ENCODE measurements around the gene BPIFB3.

DNA sequence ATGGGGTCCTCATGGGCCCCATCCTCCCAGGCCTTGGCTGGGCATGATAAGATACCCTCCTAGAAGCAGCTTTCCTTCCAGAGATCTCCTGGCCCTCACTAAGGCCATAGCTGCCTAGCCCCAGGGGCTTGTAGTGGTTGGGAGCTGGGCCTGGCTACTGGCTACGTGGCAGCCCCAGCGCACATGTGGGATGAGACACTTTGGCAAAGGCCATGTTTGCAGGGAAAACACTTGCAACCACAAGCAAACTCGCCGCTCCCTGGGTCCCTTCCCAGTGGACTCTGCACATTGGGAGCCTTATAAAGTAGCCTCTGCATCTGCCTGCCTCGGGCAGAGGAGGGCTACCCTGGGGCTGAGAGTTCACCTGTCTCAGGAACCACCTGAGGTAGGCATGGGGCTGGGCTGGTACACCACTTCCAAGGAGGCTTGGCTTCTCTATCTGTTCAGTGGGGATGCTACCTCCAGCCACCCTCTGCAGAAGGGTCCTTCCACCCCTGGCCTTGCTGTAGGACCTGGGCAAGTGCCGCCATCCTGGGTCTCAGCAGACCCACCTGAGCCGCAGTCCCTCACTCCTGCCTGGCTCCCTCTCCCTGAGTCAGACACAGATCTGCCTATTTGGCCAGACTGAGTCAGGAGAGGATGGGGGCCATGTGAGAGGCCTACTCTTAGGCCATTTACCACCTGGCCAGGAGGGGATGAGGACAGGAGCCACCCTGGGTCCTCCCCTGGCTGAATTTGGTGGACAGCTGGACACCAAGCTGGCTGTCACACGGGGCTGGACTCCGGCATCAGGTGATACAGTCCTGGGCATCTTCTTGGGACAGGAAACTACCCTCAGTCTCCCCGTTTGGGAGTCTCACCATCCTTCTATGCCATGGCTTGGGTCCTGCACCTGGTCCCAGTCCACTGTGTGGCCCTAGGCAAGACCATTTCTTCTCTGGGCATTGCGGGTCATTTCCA lies 46.0 kb upstream of the BPIFB3 start, which contains the start of gene BPIFB2:
- TF ChIP-seq ZFX (CRISPR knock-in tag; IDR thresholded peaks at IDR 0.05; ENCODE audit: low read depth) (peak; percentile 96), ZNF749 (CRISPR knock-in tag; IDR thresholded peaks at IDR 0.05; ENCODE audit: borderline replicate concordance) (no peak; the same call in none of the 2 replicates)
- TF ChIP-seq, protein P1, sequence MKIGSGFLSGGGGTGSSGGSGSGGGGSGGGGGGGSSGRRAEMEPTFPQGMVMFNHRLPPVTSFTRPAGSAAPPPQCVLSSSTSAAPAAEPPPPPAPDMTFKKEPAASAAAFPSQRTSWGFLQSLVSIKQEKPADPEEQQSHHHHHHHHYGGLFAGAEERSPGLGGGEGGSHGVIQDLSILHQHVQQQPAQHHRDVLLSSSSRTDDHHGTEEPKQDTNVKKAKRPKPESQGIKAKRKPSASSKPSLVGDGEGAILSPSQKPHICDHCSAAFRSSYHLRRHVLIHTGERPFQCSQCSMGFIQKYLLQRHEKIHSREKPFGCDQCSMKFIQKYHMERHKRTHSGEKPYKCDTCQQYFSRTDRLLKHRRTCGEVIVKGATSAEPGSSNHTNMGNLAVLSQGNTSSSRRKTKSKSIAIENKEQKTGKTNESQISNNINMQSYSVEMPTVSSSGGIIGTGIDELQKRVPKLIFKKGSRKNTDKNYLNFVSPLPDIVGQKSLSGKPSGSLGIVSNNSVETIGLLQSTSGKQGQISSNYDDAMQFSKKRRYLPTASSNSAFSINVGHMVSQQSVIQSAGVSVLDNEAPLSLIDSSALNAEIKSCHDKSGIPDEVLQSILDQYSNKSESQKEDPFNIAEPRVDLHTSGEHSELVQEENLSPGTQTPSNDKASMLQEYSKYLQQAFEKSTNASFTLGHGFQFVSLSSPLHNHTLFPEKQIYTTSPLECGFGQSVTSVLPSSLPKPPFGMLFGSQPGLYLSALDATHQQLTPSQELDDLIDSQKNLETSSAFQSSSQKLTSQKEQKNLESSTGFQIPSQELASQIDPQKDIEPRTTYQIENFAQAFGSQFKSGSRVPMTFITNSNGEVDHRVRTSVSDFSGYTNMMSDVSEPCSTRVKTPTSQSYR (CRISPR knock-in tag; IDR thresholded peaks at IDR 0.05; ENCODE audit: borderline replicate concordance): peak; percentile 59; the same call in 1 of the 2 replicates
